ENCODE data around the gene EIF4G3.

GRCh38 chr1:20932437-20932977 is 244.2 kb downstream of the EIF4G3 start:
- TF ChIP-seq REST (IDR thresholded peaks at IDR 0.05; ENCODE audit: insufficient read depth in 1 of 2, low read depth in 2 of 2, low read length in 2 of 2), result no peak
- no peak for TF ChIP-seq POLR2AphosphoS5 (IDR thresholded peaks at IDR 0.05; ENCODE audit: low read depth, low read length)
